PC-3 (cell line): ENCODE data around the gene GMPR. TPM values are rescaled to one million over a fixed set of nuclear protein-coding genes. Genes with fewer than 3 reads are reported as not detected.

Experiments
- ATAC-seq: fragments of 200-7000 bp; cut with Tn5 transposase; 2 replicates; pipeline ENCODE4 v1.9.1; 2020; ENCODE audit warnings: mild to moderate bottlenecking, moderate library complexity
- BruUV-seq: library from RNA; stranded (reverse); fragments of 400-500 nt; replicated peaks from 2 replicates; lab custom pipeline; 2021; lab: Mats Ljungman, UMichigan
- CTCF ChIA-PET: fragments of 300-600 bp; sonication (Branson Sonifier 250); formaldehyde crosslinking; loops from one replicate; lab custom pipeline; 2022; ENCODE audit warnings: antibody characterized with exemption; lab: Charles Lee
- POLR2A ChIA-PET: fragments of 300-600 bp; sonication (Branson Sonifier 250); formaldehyde crosslinking; loops from one replicate; lab custom pipeline; 2022; ENCODE audit warnings: antibody characterized with exemption; ENCODE audit not compliant: unreplicated experiment; lab: Charles Lee
- DNase-seq: peaks from one replicate; pipeline ENCODE4 v3.0.0-alpha.2; 2015
- H2AFZ ChIP-seq: fragments of 300-600 bp; sonication (generic); 2 replicates; pipeline ENCODE4 v1.6.0; 2016; ENCODE audit warnings: antibody characterized with exemption, low read length
- H3F3A ChIP-seq: fragments of 300-600 bp; sonication (generic); one replicate; pipeline ENCODE4 v1.6.0; 2017; ENCODE audit warnings: antibody characterized with exemption, low read length, control low read depth, mild to moderate bottlenecking; ENCODE audit not compliant: unreplicated experiment
- H3K27ac ChIP-seq: fragments of 300-600 bp; sonication (generic); 2 replicates; pipeline ENCODE4 v1.5.1; 2016; ENCODE audit warnings: mild to moderate bottlenecking, low read length
- H3K27me3 ChIP-seq: fragments of 300-600 bp; sonication (generic); 2 replicates; pipeline ENCODE4 v1.6.1; 2016; ENCODE audit warnings: low read length, mixed read lengths
- H3K36me3 ChIP-seq: fragments of 300-600 bp; sonication (generic); 2 replicates; pipeline ENCODE4 v1.6.1; 2016; ENCODE audit warnings: low read depth, mixed run types, low read length, mixed read lengths
- H3K4me1 ChIP-seq: fragments of 300-600 bp; sonication (generic); 2 replicates; pipeline ENCODE4 v1.5.1; 2016; ENCODE audit warnings: low read length; ENCODE audit not compliant: insufficient read depth
- H3K4me2 ChIP-seq: fragments of 300-600 bp; sonication (generic); 2 replicates; pipeline ENCODE4 v1.6.0; 2016; ENCODE audit warnings: low read length
- H3K4me3 ChIP-seq: fragments of 300-600 bp; sonication (generic); 2 replicates; pipeline ENCODE4 v1.5.1; 2016; ENCODE audit warnings: mild to moderate bottlenecking, low read length, mixed read lengths
- H3K79me2 ChIP-seq: fragments of 300-600 bp; sonication (generic); 2 replicates; pipeline ENCODE4 v1.6.1; 2017; ENCODE audit warnings: low read length, mixed read lengths
- H3K9ac ChIP-seq: fragments of 300-600 bp; sonication (generic); 2 replicates; pipeline ENCODE4 v1.6.0; 2016; ENCODE audit warnings: mild to moderate bottlenecking, low read length
- H3K9me2 ChIP-seq: fragments of 300-600 bp; sonication (generic); replicated peaks from 2 replicates; pipeline ENCODE4 v1.6.1; 2016; ENCODE audit warnings: mixed run types, low read length, mixed read lengths
- H3K9me3 ChIP-seq: fragments of 300-600 bp; sonication (generic); 2 replicates; pipeline ENCODE4 v1.6.1; 2016; ENCODE audit warnings: low read length, mixed read lengths
- H4K20me1 ChIP-seq: fragments of 300-600 bp; sonication (generic); 2 replicates; pipeline ENCODE4 v1.6.1; 2016; ENCODE audit warnings: low read length, mixed read lengths
- EZH2 ChIP-seq: fragments of 300-600 bp; sonication (generic); IDR thresholded peaks from one replicate; pipeline ENCODE4 v1.6.1; 2017; ENCODE audit warnings: antibody characterized with exemption, mild to moderate bottlenecking, low read length; ENCODE audit not compliant: unreplicated experiment
- EZH2phosphoT487 ChIP-seq: fragments of 300-600 bp; sonication (generic); IDR thresholded peaks from 2 replicates; pipeline ENCODE4 v1.6.1; 2018; ENCODE audit warnings: mild to moderate bottlenecking, antibody characterized with exemption, low read length, borderline replicate concordance
- intact Hi-C: fragments of 100-400 bp; cut with micrococcal nuclease; formaldehyde crosslinking; loops from 2 replicates; pipeline ENCODE4 v1.9.0; 2023
- total RNA-seq: library from RNA; depleted of rRNA; stranded (reverse); fragments of >200 nt; gene quantifications from 2 replicates; pipeline ENCODE4 v1.2.3, GENCODE V29; 2014
- TF ChIP-seq, protein P1 (sequence below): fragments of 300-600 bp; sonication (generic); conservative IDR thresholded peaks from 2 replicates; pipeline ENCODE4 v1.5.1; 2017; ENCODE audit warnings: antibody characterized with exemption, low read depth, mild to moderate bottlenecking, low read length

GMPR gene
- total RNA-seq, 1 experiment from 2014 or later = 5.8 TPM

GRCh38 chr6:16292942-16293341 lies 54.6 kb downstream of the GMPR start:
- ATAC-seq = no peak

DNA sequence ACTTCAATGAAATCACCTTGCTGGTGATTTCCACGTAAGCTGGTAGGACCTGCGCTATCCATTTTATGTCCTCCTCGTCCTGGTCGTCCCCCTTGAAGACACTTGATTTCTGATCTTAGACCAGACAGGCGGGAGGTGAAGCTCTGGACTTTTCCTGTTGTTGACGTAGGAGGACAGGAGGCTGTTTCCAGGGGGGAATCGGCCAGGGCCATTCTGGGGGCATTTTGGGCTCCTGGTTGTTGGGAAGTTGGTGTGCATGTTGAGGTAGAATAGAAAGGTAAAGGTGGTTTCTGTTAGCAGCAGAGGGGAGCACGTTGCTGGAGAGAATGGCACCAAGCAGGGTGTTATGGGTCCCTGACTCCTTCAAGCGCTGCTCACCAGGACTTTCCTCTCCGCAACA lies 56.0 kb downstream of the GMPR start:
- TF ChIP-seq, protein P1, sequence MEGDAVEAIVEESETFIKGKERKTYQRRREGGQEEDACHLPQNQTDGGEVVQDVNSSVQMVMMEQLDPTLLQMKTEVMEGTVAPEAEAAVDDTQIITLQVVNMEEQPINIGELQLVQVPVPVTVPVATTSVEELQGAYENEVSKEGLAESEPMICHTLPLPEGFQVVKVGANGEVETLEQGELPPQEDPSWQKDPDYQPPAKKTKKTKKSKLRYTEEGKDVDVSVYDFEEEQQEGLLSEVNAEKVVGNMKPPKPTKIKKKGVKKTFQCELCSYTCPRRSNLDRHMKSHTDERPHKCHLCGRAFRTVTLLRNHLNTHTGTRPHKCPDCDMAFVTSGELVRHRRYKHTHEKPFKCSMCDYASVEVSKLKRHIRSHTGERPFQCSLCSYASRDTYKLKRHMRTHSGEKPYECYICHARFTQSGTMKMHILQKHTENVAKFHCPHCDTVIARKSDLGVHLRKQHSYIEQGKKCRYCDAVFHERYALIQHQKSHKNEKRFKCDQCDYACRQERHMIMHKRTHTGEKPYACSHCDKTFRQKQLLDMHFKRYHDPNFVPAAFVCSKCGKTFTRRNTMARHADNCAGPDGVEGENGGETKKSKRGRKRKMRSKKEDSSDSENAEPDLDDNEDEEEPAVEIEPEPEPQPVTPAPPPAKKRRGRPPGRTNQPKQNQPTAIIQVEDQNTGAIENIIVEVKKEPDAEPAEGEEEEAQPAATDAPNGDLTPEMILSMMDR = no peak
- no peak for TF ChIP-seq EZH2phosphoT487
- TF ChIP-seq EZH2 = no peak
- DNase-seq (no peak), ATAC-seq (no peak)
- Histone ChIP-seq H3K36me3 (no peaks in the 10 kb centered on the region), H3K9me3 (no peaks in the 10 kb centered on the region), H3K4me1 (no peaks in the 10 kb centered on the region), H3K4me3 (no peak overlapping the region), H3K4me2 (no peak overlapping the region), H3K9me2 (no peaks in the 10 kb centered on the region), H3K79me2 (no peaks in the 10 kb centered on the region), H3K27ac (no peak overlapping the region), H2AFZ (no peak overlapping the region), H3K27me3 (no peaks in the 10 kb centered on the region), H3F3A (no peaks in the 10 kb centered on the region), H3K9ac (no peak overlapping the region), H4K20me1 (no peaks in the 10 kb centered on the region)
- POLR2A ChIA-PET = no interaction called here
- intact Hi-C loops = no loop called here
- CTCF ChIA-PET = no interaction called here
- no TSS peak for BruUV-seq

More at GRCh38 chr6:16292942-16293341, 54.6 kb downstream of the GMPR start:
- no peak for DNase-seq
- H3K27me3 ChIP-seq = no peaks in the 10 kb centered on the region
- H3K9me3 ChIP-seq = no peaks in the 10 kb centered on the region
- H3K4me3 ChIP-seq = no peak overlapping the region
- no peaks in the 10 kb centered on the region for H4K20me1 ChIP-seq
- H3K9me2 ChIP-seq = no peaks in the 10 kb centered on the region
- no peaks in the 10 kb centered on the region for H3K79me2 ChIP-seq
- H3K27ac ChIP-seq = no peak overlapping the region
- TF ChIP-seq, protein P1 = no peak
- TF ChIP-seq EZH2 (no peak), EZH2phosphoT487 (no peak)
- no peak overlapping the region for H3K4me2 ChIP-seq
- POLR2A ChIA-PET = no interaction called here
- H2AFZ ChIP-seq = no peak overlapping the region
- no TSS peak for BruUV-seq
- CTCF ChIA-PET = no interaction called here
- H3F3A ChIP-seq = no peaks in the 10 kb centered on the region
- H3K9ac ChIP-seq = no peak overlapping the region
- intact Hi-C loops = no loop called here
- H3K36me3 ChIP-seq = no peaks in the 10 kb centered on the region
- H3K4me1 ChIP-seq = no peaks in the 10 kb centered on the region

DNA sequence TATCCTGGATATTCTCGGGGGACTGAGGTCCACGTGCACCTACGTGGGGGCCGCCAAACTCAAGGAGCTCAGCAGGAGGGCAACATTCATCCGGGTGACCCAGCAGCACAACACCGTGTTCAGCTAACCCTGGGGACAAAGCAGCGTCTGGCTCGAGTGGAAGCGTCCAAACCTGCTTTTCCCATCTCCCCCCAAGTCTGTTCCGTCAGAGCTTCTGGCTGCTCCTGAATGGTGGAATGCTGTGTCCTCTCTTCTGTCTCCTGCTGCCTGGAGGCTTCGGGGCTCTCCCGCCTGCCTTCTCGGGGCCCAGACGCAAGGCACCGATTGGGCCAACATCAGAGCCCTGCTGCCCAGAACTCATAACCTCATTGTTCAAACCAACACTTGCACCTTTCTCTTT lies 56.7 kb downstream of the GMPR start:
- Histone ChIP-seq H3K4me1 (no peaks in the 10 kb centered on the region), H3K4me3 (no peak overlapping the region), H3K9me2 (no peaks in the 10 kb centered on the region), H3K27ac (no peak overlapping the region), H3K36me3 (no peaks in the 10 kb centered on the region), H3K27me3 (no peaks in the 10 kb centered on the region), H3F3A (no peaks in the 10 kb centered on the region), H3K9me3 (no peaks in the 10 kb centered on the region), H3K9ac (no peak overlapping the region), H3K79me2 (no peaks in the 10 kb centered on the region), H4K20me1 (no peaks in the 10 kb centered on the region), H2AFZ (no peak overlapping the region), H3K4me2 (no peak overlapping the region)
- intact Hi-C loops = no loop called here
- ChIA-PET CTCF (no interaction called here), POLR2A (no interaction called here)
- DNase-seq (no peak), ATAC-seq (no peak)
- BruUV-seq = no TSS peak
- TF ChIP-seq, protein P1 = no peak
- TF ChIP-seq EZH2 (no peak), EZH2phosphoT487 (no peak)
